Midbrain (tissue), 1 donor: ENCODE measurements around the gene PDGFC.

Experiments
- DNase-seq: peaks from one replicate; lab custom pipeline; 2025; lab: John Stamatoyannopoulos, UW

Gene PDGFC

DNA sequence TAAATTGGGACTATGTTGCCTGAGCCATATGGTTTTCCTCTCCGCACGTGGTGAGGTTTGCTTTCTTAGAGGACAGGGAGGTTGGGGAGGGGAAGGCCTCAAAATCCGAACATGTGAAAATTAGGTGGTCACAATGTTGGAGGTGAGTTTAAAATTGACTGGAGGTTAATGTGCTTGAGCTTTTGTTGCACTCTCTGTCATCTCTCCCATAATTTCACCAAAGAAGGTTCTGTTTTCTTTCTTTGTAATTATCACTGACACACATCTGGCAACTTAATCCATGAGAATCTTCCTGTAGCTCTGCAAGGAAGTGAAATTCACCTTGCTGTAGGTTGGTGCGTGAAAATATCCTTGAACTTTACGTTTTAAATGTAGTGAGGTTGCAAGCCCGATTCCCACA, 225.5 kb downstream of the PDGFC start:
- DNase-seq, result no peak

DNA sequence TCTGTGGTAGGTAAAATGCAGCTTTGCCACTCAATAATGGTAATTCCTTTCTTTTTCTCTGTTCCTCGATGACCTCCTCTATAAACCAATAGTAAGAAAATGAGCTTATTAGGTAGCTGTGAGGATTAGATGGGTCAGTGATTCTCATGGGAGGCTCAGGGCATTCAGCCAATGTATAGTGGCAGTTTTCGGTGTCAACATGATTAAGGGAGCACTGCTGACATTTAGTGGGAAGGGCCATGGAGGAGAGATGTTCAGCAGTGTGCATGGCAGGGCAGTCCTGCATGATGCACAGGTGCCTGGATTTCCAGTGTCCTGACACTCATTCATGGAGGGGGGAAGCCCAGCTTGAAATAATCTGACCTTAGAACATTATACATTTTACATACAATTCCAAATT, 232.8 kb downstream of the PDGFC start:
- DNase-seq, result no peak

DNA sequence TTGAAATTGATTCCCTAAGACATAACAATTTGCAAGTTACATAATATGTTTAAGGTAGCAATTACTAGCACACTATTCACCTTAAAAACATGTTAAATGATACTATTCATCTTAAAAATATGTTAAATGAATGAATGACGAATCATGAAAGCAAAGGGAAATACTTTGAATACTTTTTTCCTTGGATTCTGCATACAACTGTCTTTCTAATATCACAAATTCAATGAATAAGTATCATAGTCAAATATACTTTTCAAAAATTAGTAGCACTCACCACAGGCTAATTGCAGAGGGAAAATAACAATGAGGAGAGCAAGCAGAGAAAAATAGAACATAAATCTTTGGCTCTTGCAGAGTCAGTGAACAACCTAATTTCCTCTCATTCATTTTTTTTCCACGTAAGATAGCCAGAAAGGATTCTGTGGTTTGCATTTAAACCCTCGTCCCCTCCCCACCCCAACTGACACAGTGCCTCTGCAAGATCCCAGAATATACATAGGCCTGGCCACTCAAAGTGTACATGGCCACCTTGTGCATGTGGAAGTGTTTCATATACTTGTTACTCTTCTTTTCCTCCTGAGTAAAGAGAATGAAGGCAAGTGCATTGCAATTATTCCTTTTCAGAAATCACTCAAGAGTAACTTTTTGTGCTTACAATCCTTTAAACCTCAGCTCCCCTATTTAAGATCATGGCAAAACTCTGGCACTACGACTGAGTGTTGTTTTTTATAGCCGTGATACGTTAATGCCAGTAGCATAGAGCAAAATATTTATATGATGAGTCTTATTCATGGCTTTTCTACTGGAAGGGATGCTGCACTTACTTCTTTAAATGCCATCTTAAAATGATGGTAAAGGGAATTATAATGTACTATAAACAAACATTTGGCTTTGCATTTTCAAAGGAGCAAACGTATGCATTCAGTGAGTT, 236.4 kb downstream of the PDGFC start:
- no peak for DNase-seq

DNA sequence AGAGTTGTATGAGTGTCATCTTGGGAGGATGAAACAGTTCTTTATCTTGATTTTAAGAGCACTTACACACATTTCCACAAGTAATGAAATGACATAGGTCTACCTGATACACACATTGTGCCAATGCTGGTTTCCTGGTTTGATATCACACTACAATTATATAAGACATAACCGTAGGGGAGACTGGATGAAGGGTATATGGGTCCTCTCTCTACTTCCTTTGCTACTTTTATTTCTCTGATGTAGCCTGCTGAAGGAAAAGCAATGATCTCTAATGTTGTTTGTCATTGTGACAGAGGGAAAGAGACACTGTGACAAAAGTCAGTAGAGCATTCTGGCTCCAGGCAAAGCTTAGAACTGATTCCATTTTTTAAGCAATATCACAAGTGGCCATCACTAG, 238.0 kb downstream of the PDGFC start:
- DNase-seq, result no peak

DNA sequence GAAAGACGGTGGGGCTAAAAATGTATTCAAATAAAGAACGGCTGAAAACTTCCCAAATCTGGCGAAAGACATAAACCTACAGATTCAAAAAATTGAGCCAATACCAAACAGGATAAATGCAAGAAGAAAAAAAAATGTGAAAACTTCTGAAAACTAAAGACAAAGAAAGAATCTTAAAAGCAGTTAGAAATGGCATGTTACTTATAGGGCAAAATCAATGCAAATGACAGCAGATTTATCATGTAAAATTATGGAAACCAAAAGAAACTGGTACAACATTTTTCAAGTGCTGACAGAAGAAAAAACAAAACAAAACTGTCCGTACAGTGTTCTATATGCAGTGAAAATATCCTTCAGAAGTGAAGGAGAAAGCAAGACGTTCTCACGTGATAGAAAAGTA, 239.0 kb downstream of the PDGFC start:
- no peak for DNase-seq

DNA sequence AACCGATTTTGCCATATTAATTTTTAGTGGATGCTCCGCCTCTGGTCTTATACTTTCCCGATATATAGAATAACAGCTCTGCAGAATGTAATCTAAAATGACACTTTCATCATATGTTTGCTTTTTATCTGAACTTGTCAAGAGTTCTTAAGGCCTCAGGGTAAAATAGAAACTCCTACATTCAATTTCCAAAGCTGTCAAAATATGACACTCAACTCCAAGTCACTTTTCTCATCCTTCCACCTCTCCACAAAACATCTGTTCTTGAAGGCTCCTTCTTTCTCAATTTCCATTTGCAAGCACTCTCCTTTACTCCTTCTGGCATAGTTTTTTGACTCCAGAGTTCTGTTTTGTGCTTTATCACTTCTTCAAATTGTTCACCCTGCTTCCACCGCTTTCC, 242.2 kb downstream of the PDGFC start:
- no peak for DNase-seq

DNA sequence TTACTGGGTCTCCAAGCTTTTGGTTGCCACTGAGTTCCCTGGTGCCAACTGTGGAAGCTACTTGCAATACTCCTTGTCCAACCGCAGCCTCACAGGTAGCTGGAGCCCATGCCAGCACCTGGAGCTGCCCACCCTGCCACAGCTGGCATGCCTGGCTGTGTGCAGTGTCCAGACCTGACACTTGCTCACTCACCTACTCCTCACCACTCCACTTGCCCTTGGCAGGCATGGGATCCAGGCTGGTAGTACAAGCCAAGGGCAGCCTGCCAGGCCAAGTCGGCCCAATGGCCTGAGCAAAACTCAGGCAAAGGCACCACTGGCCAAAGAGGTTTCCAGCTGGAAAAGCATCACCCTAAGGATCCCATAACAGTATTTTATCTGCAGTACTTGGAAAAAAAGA, 246.3 kb downstream of the PDGFC start:
- DNase-seq, result no peak

DNA sequence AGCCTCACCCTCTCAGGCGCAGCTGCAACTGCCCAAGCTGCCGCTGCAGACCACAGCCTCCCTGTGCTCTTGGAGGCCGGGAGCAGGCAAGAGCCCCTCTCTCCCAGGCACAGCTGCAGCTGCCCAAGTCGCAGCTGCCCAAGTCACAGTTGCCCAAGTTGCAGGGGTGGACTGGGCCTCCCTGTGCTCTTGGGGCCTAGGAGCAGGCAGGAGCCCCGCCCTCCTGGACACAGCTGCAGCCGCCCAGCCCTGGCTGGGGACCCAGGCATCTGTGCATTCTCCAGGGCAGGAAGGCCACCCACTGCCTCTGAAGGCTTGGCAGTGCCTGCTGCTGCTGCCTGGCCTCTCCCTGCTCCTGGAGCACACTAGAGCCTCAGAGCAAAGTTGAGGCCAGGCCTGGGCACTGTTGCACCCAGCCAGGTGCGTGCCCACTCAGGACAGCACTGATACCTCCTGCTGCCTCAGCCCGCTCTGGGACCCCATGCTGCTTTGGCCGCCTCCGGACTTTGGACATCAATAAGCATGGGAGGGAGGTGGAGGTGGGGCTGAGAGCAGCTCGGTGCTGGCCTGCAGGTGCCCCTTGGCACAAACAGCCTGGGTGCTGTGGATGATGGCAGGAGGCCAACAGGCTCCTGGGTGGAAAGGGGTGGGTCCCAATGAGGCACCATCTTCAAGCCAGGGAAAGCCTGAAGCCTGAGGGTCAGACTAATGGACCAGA, 247.5 kb downstream of the PDGFC start:
- no peak for DNase-seq

DNA sequence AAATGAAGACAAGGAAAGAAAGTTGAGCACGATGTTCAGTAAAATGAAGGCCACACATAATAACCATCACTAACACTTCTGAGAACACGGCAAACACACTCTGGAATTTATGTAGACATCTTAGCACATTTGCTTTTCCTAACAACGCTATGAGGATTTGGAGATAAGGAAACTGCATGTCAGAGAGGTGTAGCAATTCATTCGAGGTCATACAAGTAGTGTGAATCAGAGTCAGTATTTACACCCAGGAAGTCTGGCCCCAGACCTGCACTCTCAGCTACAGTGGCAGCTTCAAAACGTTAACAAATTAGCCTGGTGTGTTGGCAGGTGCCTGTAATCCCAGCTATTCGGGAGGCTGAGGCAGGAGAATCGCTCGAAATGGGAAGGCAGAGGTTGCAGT, 253.4 kb downstream of the PDGFC start:
- no peak for DNase-seq

DNA sequence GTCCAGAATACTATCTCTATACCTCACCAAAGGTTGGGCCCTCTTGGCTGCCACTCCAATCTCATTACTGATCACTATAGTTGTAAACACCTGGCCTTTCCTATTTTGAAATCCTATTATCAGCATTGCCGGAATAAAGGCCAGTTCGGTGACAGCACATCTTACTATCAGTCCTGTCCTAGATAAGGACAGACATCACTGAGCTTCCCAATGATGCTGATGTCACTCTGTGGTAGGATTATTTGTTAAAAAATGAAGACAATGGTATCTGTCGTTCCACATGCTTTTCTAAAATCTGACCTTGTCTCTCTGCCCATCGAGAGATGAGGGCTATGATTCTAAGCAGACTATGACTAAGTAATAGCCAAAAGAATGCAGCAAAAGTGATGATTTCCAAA, 260.4 kb downstream of the PDGFC start:
- DNase-seq, result no peak
